ENCODE measurements around the gene CLCN6.

Gene CLCN6

DNA sequence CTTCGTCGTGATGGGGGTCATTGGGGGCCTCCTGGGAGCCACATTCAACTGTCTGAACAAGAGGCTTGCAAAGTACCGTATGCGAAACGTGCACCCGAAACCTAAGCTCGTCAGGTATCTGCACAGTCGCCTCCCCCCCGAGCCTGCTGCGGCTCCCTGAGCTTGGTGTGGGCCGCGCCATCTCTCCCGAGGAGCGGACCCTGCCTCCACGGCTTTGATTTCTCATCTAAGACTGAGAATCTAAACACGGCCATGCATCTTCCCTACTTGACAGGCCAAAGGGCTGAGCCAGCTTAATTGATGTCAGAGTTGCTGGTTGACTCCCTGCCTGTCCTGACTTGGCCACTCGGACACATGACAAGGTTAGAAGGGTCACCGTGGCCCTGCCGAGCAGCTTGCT, 22.5 kb downstream of the CLCN6 start:
- DNase-seq (ENCODE audit: low spot score): no peak

DNA sequence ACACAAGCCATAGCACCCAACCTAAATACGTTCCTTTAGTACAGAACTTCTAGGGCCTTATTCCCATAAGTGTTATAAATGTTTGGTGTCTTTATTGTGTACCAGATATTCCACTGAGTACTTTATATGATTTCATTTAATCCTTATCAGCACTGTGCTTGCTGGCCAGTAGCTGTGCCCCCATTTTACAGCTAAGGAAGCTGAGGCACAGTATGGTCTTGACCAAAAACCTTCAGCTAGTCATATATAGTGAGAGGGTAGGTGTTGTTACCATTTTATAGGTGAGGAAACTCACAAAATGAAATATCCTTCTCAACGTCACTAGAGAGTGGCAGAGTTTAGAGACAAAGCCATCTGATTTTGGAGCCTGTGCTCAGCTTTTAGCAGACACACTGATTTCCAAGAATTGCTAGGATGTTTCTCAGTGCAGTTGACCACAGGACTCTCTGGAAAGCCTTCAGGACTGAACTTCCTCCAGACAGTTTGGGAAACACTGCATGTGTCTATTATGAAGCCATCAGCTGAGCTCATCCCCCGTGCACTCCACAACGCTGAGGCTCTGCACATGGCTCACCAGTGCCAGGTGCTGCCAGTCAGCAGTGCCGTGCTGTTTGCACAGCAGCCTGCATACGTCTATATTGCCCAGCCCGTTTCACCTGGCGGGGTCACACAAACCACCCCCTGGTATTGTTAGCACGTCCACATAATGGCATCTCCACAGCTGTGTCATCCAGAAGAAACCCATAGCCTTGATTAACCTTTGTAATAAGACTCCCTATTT, 26.1 kb downstream of the CLCN6 start:
- no peak for DNase-seq (ENCODE audit: low spot score)

GRCh38 chr1:11833497-11833896, 27.5 kb downstream of the CLCN6 start:
- DNase-seq (ENCODE audit: low spot score): no peak

GRCh38 chr1:11833900-11834299, 27.9 kb downstream of the CLCN6 start:
- DNase-seq (ENCODE audit: low spot score): no peak

DNA sequence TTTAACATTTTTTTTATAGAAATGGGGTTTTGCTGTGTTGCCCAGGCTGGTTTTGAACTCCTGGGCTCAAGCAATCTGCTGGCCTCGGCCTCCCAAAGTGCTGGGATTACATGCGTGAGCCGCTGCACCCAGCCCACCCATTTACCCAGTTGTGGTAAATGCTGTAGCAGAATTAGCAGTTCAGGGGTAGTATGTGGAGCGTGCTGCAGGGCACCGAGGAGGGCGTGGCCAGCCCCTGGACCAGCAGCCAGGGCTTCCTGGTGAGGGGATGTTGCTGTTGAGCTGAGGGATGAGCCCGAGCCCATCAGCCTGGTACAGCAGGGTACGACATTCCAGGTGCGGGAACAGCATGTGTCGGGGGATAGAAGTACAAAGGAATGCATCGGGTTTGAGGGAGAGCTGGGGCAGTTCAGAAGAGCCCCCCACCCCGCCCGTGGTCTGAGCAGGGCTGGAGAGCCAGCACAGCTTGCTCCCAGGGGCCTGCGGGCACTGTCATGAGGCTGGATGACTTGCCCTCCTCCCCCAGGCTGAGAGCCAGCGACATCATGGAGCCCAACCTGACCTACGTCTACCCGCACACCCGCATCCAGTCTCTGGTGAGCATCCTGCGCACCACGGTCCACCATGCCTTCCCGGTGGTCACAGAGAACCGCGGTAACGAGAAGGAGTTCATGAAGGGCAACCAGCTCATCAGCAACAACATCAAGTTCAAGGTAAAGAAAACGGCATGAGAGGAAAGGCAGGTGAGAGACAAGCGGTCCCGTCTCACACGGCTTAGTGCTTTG, 29.6 kb downstream of the CLCN6 start:
- DNase-seq (ENCODE audit: low spot score): no peak

DNA sequence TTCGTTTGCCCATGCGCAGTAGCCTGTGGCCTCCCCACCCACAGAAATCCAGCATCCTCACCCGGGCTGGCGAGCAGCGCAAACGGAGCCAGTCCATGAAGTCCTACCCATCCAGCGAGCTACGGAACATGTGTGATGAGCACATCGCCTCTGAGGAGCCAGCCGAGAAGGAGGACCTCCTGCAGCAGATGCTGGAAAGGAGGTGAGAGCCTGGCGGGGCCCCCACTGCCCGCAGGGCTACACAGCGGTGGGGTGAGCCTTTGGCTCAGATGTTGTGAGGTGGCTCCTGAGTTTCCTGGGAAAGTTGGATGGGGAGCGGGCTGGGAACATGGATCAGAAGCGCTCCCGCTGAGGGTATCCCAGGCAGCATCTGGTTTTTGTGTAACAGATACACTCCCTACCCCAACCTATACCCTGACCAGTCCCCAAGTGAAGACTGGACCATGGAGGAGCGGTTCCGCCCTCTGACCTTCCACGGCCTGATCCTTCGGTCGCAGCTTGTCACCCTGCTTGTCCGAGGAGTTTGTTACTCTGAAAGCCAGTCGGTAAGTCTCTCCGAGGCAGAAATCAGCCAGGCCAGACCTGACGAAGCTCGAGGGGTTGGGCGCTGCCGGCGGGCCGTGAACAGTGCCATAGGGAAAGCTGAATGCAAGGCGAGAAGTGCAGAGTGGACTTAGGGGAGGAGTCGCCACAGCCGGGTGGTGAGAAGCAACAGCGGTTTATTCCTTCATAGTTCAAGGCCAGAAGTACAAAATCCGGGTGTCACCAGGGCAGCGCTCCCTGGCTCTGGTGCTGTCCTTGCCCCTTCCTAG, 31.2 kb downstream of the CLCN6 start:
- DNase-seq (ENCODE audit: low spot score): no peak

DNA sequence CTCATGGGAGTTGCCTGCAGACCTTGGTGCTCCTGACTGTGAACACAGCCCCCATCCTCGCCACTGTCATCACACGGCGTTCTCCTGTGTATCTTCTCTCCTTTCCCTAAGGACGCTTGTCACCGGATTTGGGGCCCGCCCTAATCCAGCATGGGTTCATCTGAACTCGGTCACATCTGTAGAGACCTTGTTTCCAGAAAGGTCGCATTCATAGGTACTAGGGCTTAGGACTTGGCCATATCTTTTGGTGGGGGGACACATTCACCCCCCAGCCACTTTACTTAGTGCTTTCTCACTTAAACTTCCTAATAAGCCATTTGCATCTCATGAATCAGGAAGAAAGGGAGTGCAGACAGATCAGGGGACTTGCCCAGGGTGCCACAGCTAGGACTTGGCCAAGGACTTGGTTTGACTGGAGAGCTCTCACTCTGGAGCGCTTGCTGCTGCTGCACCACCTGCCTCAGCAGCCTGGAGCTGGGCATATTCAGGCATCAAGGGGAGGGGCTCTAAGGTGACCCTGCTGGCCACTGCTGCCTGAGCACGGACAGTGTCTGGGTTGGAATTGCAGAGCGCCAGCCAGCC, 31.9 kb downstream of the CLCN6 start:
- DNase-seq (ENCODE audit: low spot score): no peak

DNA sequence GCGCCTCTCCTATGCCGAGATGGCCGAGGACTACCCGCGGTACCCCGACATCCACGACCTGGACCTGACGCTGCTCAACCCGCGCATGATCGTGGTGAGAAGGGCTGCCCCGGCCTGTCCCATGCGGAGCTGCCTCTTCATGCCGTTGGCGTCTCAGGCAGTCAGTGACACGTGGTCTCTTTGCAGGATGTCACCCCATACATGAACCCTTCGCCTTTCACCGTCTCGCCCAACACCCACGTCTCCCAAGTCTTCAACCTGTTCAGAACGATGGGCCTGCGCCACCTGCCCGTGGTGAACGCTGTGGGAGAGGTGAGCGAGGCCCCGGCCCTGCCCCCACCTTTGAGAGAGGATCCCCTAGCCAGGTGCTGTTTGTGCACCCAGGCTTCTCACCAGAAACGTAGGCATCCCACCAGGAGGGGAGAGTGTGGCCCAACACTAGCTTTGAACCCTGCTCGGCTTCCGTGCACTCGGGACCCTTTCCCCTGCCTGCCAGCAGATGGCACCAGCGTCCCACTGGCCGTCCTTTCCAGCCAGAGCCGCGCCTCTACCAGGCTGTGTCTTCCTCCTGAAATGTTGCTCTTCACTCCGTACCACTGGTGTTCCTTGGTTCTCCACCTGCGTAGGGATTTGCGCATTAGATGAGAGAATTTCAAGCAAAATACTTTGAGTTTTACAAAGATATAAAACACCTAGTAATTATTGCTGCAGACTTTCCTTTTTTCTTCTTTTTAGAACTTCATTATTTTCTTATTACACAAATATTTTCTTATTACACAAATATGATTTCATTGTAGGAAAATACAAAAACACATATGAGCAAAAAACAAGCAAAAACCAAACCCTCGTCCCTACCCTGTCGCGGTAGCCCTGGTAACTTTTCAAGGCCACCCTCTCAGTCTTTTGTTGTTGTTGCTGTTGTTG, 32.6 kb downstream of the CLCN6 start:
- peak; percentile 59 for DNase-seq (ENCODE audit: low spot score)

DNA sequence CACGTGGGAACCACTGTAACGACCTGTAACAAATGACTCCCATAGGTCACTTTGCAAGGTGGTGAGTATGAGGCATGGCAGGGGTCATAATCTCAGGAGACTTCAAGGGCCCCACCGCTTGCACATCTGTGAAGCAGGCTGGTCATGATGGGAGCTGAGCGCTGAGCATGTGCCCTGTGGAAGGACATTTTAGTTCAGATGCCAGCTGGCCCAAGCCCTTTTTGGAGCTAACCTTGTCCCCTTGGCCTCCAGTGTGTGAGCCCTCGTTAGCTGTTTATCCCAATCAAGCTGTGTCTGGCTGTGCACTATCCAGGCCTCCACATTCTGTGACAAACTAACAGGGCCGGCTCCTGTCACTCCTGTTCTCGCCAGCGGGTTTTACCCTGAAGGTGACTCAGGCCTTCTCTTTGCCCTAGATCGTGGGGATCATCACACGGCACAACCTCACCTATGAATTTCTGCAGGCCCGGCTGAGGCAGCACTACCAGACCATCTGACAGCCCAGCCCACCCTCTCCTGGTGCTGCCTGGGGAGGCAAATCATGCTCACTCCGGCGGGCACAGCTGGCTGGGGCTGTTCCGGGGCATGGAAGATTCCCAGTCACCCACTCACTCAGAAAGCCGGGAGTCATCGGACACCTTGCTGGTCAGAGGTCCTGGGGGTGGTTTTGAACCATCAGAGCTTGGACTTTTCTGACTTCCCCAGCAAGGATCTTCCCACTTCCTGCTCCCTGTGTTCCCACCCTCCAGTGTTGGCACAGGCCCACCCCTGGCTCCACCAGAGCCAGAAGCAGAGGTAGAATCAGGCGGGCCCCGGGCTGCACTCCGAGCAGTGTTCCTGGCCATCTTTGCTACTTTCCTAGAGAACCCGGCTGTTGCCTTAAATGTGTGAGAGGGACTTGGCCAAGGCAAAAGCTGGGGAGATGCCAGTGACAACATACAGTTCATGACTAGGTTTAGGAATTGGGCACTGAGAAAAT, 34.0 kb downstream of the CLCN6 start:
- DNase-seq (ENCODE audit: low spot score): no peak

DNA sequence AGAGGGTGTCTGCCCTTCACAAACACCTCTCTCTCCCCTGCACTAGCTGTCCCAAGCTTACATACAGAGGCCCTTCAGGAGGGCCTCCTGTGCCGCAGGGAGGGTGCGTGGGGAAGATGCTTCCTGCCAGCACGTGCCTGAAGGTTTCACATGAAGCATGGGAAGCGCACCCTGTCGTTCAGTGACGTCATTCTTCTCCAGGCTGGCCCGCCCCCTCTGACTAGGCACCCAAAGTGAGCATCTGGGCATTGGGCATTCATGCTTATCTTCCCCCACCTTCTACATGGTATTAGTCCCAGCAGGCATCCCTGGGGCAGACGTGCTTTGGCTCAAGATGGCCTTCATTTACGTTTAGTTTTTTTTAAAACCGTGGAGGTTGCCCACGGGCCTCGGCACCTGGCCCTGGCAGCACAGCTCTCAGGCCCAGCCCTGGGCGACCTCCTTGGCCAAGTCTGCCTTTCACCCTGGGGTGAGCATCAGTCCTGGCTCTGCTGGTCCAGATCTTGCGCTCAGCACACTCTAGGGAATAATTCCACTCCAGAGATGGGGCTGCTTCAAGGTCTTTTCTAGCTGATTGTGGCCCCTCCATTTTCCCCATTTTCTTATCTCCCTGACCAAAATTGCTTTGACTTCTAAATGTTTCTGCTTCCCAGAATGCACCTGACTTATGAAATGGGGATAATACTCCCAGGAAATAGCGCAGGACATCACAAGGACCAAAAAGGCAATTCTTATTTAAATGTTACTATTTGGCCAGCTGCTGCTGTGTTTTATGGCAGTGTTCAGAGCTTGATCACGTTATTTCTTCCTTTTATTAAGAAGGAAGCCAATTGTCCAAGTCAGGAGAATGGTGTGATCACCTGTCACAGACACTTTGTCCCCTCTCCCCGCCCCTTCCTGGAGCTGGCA, 35.5 kb downstream of the CLCN6 start:
- no peak for DNase-seq (ENCODE audit: low spot score)

GRCh38 chr1:11842154-11843041, 36.4 kb downstream of the CLCN6 start:
- no peak for DNase-seq (ENCODE audit: low spot score)

DNA sequence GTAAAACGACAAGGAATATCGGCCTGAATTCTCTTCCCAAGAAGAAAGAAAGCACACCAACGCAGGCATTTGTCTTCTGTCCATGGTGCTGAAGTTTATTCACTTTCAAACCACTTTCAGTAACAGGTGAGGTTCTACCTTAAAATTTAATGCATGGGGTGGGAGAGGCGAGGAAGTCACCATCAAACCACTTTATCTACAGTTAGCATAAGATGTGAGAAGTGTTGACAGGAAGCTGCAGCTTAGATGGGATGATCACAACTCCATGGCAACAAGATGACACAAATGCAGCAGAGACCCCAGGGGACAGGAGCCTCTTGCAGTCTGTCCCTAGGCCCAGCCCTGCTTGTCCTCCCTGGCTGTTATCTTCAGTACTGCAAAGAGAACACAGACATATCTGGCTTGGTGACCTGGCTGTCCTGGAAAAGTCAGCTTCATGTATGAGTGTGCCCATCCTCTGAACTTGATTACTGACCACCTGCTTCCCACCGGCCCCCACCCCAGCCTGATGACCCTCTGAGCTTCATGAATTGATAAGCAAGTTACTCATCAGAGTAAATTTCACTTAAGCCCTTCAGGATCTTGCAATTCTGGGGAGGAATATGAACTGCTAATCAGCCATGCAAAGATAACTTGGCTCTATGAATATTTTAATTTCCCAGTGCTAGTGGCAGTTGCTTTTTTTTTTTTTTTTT, 39.8 kb downstream of the CLCN6 start:
- DNase-seq (ENCODE audit: low spot score): no peak

DNA sequence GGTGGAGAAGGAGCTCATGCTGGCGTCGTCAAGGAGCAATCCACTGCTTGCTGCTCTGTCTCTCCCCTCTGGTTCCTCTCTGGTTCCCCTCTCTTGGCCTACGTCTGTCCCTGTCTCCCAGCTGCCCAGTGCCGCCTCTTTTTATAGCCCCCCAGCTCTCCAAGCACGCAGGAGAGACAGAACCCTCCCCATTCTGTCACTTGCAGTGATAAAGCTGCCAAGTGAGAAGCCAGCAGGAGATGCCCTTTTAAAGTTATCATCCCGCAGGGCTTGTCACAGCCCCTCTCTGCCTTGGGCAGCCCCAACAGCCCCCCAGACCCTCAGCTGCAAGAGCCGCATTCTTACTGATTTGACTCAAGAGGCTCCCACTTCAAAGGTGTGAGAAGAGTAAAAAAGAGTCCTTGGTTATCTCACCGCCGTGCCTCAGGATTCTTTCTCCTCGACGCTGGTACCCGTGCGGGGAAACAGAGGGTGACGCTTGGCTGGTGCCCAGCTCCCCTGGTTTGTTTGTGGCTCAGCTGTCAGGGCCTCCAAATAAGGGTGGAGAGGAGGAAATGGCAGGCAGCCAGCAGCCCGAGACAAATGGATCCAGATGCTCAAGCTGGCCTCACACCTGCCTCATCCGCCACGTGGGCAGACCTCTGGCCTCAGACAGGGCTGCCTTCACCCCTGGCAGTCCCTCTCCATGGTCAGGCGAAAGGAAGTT, 41.8 kb downstream of the CLCN6 start, which contains the start of gene NPPA:
TSS of gene NPPA (minus strand) at position 117 of the 706 bp plus-strand sequence. CDS start at position 18, 99 bp downstream.
- DNase-seq (ENCODE audit: low spot score): no peak

DNA sequence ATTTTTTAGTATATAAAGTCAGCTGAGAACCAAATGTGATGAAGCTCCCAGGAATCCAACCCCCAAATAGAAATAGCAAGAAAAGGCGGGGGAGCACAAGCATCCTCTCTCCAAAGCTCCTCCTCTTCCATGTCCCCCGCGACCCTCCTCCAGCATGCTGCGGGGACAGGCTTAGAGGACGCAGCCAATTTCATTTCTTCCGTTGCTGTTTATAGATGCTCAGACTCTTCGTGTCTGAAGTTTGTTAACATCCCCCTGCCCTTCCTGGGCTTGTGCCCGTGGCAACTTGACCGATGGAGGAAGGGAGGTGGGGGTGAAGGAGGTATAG, 42.3 kb downstream of the CLCN6 start:
- DNase-seq (ENCODE audit: low spot score): no peak

DNA sequence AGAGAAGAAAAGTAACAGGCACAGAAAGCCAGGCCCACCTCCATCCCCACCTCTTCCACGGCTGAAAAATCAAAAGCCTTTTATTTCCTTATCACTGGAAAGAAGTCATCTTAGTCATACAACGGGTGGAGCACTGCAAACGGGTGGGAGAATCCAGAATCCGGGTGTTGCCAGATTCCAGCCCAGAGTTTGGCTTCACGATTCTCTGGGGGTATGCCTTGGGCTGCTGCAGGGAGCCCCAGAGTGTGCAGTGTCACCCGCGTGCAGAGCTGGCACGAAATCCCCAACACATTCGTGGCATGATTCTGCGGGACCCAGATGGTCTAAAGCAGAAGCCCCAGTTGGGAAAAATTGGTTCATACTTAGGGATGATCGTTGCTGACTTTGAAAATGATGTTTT, 44.2 kb downstream of the CLCN6 start:
- DNase-seq (ENCODE audit: low spot score): no peak

DNA sequence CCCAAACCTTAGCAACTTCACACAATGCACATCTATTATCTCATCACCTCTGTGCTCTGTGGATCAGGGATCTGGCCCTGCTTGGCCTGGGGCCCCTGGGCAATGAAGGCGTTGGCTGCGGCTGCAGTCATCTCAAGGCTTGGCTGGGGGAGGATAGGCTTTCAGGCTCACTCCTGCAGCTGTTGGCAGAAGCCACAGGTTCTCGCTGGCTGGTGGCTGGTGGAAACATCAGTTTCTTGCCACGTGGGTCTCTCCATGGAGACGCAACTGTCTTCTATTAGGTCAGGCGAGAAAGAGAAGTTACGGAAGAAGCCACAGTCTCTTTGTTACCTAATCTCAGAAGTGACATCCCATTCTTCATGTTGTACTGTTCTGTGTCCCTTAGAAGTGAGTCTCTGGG, 45.2 kb downstream of the CLCN6 start:
- DNase-seq (ENCODE audit: low spot score): no peak

- DNase-seq (ENCODE audit: low spot score): no peak
Measured at GRCh38 chr1:11854519-11854918, 48.5 kb downstream of the CLCN6 start.

Measured in RKO (cell line).